Raji (cell line): ENCODE results near the gene IL20RB.

ENCODE experiments used
- POLR2A ChIP-seq: IDR thresholded peaks from 2 replicates; pipeline ENCODE4 v1.6.1; 2011; ENCODE audit warnings: low read depth, low read length, control low read depth; ENCODE audit not compliant: insufficient read depth

IL20RB gene

DNA sequence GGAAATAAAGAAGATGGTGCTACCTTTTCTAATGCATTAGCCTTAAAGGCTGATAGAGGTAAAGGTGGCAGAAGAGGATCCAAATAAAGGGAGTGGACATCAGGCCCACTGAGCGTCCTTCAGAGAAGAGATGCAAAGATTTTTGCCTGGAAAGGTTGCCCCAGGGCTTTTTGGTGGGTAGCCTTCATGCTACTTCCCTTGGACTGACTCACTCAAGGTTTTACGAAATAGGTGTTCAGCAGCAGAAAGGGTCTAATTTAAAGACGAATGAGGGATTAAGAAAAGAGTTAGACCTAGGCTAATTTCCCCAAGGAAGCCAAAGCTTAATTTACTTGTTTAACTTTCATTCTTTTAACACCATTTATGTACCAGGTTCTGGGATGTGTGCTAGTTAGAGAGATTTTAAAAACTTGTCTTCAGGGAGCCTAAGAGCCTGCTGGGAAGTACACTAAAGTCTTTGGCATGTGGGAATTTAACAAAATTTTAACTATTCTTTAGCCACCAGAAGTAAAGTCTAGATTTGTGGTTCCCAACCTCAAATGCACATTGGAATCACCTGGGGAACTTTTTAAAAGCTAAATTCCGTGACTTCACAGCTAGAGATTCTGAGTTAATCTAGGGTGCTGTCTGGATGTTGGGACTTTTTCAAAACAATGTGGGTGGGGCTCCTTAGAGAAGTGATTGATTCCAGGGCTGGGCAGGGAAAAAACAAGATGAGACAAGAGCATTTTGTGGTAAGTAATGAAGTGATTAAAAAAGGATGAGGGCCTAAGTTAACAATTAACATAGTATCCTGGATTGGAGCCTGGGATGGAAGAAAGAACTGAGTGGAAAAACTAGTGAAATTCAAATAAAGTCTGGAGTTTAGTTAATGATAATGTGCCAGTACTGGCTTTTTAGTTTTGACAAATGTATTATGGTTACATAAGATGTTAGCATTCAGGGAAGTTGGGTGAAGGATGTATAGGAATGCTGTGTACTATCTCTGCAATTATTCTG, 3.4 kb downstream of the IL20RB start:
- TF ChIP-seq POLR2A = no peak

DNA sequence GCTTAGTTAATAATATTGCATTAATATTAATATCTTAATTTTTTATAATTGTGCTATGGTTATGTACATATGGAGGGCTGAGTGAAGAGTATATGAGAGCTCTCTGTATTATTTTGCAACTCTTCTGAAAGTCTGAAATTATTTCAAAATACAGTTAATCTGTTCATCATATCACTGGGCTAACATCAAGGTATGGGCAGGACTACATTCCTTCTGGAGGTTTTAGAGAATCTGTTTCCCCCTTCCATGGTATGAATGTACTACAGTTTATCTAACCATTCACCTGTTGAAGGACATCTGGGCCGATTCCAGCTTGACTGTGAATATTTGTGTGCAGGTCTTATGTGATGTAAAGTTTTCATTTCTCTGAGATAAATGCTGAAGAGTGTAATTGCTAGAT, 5.1 kb downstream of the IL20RB start:
- TF ChIP-seq POLR2A = no peak

DNA sequence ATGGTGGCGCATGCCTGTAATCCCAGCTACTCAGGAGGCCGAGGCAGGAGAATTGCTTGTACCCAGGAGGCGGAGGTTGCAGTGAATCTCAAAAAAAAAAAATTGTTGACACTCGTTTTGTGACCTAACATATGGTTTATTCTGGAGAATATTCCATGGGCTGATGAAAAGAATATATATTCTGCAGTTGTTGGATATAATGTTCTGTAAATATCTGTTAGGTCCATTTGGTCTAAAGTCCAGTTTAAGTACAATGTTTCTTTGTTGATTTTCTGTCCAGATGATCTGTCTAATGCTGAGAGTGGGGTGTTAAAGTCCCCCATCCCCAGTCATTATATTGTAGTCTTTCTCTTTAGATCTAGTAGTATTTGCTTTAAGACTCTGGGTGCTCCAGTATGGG, 15.6 kb downstream of the IL20RB start:
- no peak for TF ChIP-seq POLR2A

DNA sequence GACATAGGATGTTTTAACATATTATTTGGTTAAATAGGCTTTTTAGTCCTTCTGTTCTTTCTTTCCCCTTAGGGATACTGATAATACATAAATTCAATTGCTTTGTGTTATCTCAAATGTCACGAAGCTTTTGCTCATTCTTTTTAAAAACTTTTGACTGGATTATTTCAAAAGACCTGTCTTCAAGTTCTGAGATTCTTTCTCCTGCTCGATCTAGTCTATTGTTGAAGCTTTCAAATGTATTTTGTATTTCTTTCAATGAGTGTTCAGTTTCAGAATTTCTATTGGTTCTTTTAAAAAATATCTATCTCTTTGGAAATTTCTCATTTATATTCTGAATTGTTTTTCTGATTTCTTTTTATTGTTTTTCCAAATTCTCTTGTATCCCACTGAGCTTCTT, 16.9 kb downstream of the IL20RB start:
- TF ChIP-seq POLR2A = no peak

DNA sequence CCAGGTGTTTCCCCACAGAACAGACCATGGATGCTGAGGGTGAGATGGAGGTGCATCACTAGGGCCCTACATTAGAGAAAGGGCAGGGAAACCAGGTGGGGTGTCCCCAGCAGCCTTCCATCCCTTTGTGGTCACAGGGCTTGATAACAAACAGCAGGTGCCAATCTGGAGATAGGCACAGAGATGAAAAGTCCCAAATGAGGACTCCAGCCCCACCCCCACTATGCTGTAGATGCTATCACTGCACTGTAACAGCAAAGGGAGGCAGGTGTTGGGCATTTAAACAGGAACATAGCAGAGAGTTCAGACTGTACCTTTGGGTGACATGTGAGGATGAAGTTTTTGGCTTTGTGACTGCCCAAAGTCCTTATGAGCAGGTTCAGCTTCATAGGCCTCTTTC, 21.4 kb downstream of the IL20RB start:
- no peak for TF ChIP-seq POLR2A

DNA sequence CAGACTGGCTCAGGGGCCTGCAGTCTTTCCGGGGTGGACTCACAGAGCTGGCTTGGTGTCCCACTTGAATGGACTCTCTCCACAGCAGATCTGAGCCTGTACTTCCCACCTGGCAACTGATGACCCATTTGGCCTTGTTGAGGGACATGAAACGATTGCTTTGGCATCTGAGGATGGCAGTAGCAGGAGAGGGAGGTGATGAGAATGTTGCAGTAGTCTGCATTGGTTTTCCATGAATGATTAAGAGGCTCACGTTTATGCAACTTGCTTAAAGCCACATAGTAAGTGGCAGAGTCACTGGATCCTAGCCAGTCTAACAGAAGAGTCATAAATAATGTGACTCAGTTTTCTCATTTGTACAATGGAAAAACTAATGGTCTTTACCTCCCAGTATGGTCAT, 21.9 kb downstream of the IL20RB start:
- TF ChIP-seq POLR2A = no peak

DNA sequence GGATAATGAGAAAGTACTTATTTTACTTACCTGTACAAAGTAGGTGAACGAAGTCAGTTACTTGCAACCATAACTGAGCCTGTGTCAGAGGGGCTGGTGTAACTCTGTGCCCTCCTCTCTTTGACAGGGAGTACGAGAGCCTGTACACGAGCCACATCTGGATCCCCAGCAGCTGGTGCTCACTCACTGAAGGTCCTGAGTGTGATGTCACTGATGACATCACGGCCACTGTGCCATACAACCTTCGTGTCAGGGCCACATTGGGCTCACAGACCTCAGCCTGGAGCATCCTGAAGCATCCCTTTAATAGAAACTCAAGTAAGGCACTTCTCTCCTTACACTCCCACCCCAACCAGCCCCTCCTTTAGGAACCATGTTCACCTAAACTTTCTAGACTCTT, 24.2 kb downstream of the IL20RB start:
- no peak for TF ChIP-seq POLR2A

DNA sequence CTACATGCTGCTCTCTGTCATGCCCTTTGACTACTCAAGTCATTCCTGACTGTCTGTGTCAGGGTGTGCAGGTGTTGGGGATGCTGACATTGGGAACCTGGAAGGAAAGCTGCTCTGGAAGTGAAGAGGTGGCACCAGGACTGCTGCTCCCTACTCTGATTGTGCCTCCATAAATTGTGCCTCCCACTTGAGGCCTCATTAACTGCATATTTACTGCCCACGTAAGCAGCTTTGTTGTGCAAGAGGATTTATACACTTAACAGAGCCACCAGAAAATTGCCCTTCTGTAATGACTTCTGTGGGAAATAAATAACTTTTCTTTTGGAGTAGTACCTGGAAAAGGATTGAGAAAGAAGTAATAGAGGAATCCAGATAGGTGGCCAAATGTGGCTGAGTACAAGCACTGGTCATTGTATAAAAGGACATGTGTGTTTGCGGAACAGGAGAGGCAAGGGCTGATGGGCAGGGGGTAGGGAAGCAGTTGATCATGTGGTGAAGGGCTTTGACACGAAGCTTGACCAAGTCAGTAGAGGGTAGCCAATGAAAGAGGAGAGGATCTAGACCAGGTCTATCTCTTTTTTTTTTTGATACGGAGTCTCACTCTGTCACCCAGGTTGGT, 24.8 kb downstream of the IL20RB start:
- no peak for TF ChIP-seq POLR2A

DNA sequence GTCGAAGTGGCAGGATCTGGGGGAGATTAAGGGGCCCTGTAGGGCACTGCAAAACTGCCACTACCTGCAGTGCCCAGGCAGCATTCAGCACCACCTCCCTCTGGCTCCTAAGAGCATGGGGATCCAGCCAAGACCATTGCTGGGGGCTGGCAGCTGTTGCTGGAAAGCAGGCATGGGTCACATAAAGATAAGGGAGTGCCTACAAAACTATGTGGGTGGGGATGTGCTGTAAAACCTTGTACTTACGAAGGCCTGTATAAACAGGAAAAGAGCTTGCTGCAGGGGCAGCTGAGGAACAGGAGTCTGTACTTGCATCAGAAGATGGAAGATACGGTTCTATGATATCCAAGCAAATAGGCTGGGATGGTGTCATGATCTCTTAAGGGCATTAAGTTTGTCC, 27.1 kb downstream of the IL20RB start:
- no peak for TF ChIP-seq POLR2A

DNA sequence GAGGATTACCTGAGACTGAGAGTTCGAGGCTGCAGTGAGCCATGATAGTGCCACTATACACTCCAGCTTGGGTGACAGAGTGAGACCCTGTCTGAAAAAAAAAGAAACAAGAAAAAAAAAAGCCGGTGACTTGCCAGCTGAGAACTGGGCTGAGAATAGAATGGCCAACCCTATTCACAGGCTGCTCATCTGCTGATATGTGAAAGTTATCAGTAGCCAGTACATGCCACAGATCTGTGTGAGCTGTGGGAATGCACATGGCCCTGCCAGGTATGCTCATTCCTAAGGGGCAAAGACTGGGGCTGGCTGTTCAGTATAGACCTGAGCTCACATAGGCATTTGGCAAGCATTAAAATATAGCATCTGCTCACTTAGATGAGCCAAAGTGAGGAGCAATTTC, 30.9 kb downstream of the IL20RB start:
- TF ChIP-seq POLR2A = no peak

DNA sequence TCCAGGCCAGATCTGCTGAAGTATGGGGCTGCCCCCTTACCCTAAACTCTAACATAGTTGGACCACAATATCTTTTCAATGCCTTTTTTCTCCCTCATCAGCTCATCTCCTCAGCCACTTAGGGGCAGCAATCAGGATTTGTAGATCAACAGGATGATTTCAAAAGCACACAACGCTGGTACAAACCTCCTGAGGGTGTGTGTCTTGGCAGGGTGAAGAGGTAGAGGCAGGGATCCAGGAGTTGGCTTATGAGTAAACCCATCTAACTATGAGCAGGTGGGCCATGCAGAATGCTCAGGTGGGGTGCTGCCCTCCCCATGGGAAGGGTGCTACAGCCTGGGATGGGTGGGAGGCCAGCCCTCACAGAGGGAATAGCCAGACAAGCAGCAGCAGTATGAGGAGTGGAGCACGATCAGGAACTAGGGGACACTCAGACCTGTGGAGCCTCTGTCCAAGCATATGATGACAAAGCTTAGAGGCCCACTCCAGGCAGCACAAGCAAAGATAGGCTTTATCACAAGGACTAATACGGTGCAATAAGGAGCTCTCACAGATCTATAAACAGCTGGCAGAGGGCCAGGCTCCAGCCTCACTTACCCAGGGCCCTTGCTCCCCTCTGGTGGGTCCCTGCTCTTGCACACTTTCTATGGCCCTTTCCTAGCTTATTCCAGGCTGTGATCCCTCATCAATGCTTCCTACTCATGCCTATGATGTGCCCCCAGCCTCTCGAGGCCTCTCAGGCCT, 32.2 kb downstream of the IL20RB start:
- no peak for TF ChIP-seq POLR2A

DNA sequence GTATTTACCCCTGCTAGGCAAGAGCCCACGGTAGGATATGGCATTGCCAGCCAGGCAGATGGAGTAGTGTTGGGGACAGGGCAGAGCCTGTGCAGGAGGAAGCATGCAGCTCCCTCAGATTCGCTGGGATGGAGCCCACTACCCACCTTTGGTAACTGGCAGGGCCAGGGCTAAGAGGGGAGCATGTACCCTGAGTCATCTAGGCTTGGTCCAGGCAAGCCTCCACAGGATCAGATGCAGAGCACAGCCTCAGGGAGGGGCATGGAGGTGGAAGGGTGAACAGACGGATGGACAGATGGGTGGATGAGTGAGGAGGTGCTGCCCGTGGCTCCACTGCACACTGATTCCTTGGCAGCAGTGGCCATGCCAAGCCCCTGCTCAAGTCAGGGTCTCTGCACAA, 33.0 kb downstream of the IL20RB start:
- TF ChIP-seq POLR2A = no peak

DNA sequence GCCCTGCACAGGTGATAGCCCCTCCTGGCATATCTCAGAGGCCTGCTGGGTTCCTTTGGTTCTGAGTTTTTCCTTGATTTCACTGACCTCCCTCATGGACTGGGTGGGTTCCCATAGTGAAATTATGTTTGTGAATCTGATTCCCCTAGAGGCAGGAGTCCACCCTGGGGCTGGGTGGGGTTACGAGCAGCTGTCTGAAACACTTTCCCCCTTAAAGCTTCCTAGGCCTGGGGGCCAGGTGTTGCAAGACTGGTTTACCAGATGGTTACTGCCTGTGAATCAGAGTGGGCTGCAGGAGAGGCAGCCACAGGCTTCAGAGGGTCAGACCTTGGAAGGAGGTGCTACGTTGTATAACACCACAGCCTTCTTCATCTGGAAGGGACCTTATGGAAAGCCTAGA, 34.3 kb downstream of the IL20RB start:
- TF ChIP-seq POLR2A = no peak

DNA sequence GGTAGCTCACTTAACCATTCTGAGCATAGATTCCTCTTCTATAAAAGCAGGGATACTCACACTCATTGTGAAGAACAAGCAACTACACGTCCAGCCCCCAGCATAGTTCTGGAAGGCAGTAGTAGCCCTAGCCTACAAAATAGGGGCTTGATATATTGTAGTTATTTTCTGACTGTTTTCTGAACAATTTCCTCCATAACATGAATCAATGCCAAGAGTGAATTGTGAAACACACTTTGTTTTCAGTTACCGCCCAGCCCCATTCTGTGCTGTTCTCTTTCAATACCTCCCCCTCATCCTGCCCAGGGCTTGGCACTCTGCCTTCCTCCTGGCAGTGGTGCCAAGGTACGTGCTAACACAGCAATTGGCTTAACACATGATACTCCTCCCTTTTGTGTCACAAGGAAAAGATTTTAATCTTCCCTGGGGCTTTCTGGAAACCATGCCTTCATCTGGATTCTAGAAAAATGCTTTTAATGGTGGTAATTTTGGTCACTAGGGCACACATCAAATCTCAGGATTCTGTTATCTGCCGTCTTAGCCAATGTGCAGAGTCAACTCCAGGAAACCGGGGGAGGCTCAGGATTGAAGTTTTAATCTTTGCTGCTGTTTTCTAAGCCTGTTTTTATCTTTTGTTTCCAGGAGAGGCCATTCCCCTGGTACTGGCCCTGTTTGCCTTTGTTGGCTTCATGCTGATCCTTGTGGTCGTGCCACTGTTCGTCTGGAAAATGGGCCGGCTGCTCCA, 37.2 kb downstream of the IL20RB start:
- no peak for TF ChIP-seq POLR2A

DNA sequence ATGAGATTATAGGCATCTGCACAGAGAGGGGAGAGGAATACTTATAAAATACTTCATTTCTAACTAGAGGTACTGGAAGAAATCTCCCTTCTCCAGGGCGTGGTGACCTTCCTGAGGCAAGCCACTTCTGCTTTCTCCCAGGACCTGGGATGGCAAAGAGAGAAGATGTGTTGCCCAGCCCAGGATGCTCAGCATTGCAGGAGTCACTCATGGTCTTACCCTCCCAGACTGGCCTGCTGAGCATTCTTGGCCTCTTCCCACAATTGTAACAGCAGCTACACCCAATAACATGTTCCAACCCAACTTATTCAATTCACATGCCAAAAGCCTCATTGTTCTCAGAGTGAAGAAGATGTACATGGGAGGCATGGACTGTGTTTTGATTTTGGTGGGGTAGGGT, 37.9 kb downstream of the IL20RB start:
- no peak for TF ChIP-seq POLR2A
